Thyroid gland (tissue), 4 donors: ENCODE data around the gene INSL3. TPM values are rescaled to one million over a fixed set of nuclear protein-coding genes. Genes with fewer than 3 reads are reported as not detected.

Experiments
- DNase-seq, 2 donors: peaks; one replicate each; pipeline ENCODE4 v3.0.0-alpha.2; 2019
- H3K27ac ChIP-seq, 3 donors: fragments of 200-600 bp; sonication (generic); 1 replicate in 2 of 3; 2 replicates in 1 of 3; pipeline ENCODE4 v1.5.1; 2016 to 2019; ENCODE audit warnings: mild to moderate bottlenecking in 1 of 3, moderate library complexity in 1 of 3
- H3K27me3 ChIP-seq: fragments of 200-600 bp; sonication (generic); one replicate; pipeline ENCODE4 v1.5.1; 2019
- H3K36me3 ChIP-seq, 2 donors: fragments of 200-600 bp; sonication (generic); one replicate each; pipeline ENCODE4 v1.5.1; 2016 to 2019
- H3K4me1 ChIP-seq, 2 donors: fragments of 200-600 bp; sonication (generic); one replicate each; pipeline ENCODE4 v1.5.1; 2017 to 2019
- H3K4me3 ChIP-seq, 3 donors: fragments of 200-600 bp; sonication (generic); replicated peaks in 1 of 3; 1 replicate in 2 of 3; 2 replicates in 1 of 3; pipeline ENCODE4 v1.5.1; 2016; ENCODE audit warnings: mild to moderate bottlenecking in 1 of 3
- H3K9me3 ChIP-seq: fragments of 200-600 bp; sonication (generic); one replicate; pipeline ENCODE4 v1.5.1; 2017
- POLR2A ChIP-seq, 2 donors: fragments of 450-650 bp; IDR thresholded peaks; one replicate each; pipeline ENCODE4 v1.6.1; 2017; ENCODE audit warnings: antibody characterized with exemption in 2 of 2, mild to moderate bottlenecking in 2 of 2, moderate library complexity in 1 of 2
- WGBS, 2 donors: methylation state at CpG; one replicate each; pipeline ENCODE4 v1.1.5; 2017; 5-methylcytosine and 5-hydroxymethylcytosine counted together
- intact Hi-C: fragments of 100-400 bp; cut with DNase I; formaldehyde crosslinking; loops from one replicate; pipeline ENCODE4 v1.15.1; 2023
- total RNA-seq, 4 donors: library from RNA; depleted of rRNA; stranded (reverse); fragments of >200 nt; gene quantifications; one replicate each; pipeline ENCODE4 v1.2.3, GENCODE V29; 2016
- TF ChIP-seq, protein P1 (sequence below), 6 experiments: fragments of 200-600 bp in 3 of 6; fragments of 450-650 bp in 3 of 6; sonication (generic) in 3 of 6; IDR thresholded peaks; one replicate each; pipeline ENCODE4 v1.5.1; 2016 to 2019; ENCODE audit warnings: antibody characterized with exemption in 6 of 6, mild to moderate bottlenecking in 2 of 6, inconsistent platforms in 1 of 6, moderate library complexity in 1 of 6

INSL3 gene
- total RNA-seq, 4 donors from 2014 or later = 0.89 to 0.94 TPM; not detected in 2

DNA sequence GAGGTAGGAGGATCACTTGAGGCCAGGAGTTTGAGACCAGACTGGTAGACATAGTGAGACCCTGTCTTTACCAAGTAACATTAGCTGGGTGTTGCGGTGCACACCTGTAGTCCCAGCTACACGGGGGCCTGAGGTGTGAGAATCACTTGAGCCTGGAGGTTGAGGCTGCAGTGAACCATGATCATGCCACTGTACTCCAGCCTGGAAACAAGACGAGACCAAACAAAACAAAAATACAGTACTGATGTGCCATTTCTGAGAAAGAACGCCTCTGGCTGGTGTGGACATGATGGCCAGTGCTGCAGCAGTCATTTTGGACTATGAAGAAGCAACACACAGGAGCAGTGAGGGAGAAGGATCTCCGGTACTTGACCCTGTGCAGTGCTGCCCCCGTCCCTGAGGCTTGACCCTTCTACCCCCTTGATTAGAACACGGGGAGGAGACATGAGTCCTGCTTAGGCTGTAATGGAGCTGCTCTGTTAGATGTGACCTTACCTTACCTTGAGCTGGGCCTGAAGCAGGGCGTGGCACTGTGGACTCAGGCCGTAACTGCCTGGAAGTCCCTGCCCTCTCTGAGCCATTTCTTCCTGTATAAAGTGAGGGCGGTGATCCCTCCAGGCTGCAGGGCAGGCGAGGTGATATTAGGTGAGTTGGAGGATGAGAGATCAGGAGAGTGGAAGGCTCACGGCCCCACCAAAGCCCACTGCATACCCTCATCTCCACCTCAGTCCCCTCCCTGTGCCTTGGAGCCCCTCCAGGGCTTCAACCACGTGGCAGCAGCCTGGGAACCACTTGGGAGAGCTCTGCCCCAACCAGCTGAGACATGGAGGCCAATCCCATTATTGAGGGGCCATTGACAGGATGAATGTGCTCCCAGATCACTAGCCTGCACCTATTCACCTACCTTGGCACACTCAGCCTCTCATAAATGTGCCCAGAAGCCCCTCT is 44.3 kb upstream of the INSL3 start:
- peaks cover 51 to 69% of the 10 kb centered on the region in 2 donors for H3K4me1 ChIP-seq
- H3K27me3 ChIP-seq = no peaks in the 10 kb centered on the region
- H3K9me3 ChIP-seq = no peaks in the 10 kb centered on the region
- intact Hi-C loops = no loop called here
- peak overlapping the region in 1 of 3 donors; percentile 84 for H3K27ac ChIP-seq
- TF ChIP-seq POLR2A (IDR thresholded peaks at IDR 0.05) = no peak
- TF ChIP-seq, protein P1, sequence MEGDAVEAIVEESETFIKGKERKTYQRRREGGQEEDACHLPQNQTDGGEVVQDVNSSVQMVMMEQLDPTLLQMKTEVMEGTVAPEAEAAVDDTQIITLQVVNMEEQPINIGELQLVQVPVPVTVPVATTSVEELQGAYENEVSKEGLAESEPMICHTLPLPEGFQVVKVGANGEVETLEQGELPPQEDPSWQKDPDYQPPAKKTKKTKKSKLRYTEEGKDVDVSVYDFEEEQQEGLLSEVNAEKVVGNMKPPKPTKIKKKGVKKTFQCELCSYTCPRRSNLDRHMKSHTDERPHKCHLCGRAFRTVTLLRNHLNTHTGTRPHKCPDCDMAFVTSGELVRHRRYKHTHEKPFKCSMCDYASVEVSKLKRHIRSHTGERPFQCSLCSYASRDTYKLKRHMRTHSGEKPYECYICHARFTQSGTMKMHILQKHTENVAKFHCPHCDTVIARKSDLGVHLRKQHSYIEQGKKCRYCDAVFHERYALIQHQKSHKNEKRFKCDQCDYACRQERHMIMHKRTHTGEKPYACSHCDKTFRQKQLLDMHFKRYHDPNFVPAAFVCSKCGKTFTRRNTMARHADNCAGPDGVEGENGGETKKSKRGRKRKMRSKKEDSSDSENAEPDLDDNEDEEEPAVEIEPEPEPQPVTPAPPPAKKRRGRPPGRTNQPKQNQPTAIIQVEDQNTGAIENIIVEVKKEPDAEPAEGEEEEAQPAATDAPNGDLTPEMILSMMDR (IDR thresholded peaks at IDR 0.05) = no peak
- WGBS, 2 donors = 65 to 70% methylated on average over 11 to 13 of the region's 13 CpGs
- DNase-seq = no peak
- peaks cover 24 to 30% of the 10 kb centered on the region in 2 donors for H3K36me3 ChIP-seq
- no peak overlapping the region for H3K4me3 ChIP-seq

GRCh38 chr19:17863520-17864182 is 42.3 kb upstream of the INSL3 start:
- TF ChIP-seq, protein P1 (IDR thresholded peaks at IDR 0.05) = no peak
- no peak for TF ChIP-seq POLR2A (IDR thresholded peaks at IDR 0.05)
- no peak overlapping the region for H3K4me3 ChIP-seq
- peaks cover 54 to 70% of the 10 kb centered on the region in 2 donors for H3K4me1 ChIP-seq
- peak; percentile 88 for DNase-seq
- H3K36me3 ChIP-seq = peaks cover 24 to 30% of the 10 kb centered on the region in 2 donors
- intact Hi-C loops = loop anchor here (5.0 kb wide), 2 partner anchors 134 to 194 kb away; no protein-coding TSS in a partner anchor
- H3K27me3 ChIP-seq = no peaks in the 10 kb centered on the region
- peak overlapping the region; percentile 63 to 85 (median 84) for H3K27ac ChIP-seq
- no peaks in the 10 kb centered on the region for H3K9me3 ChIP-seq
- 35 to 48% methylated on average over 5 to 8 of the region's 8 CpGs for WGBS, 2 donors

DNA sequence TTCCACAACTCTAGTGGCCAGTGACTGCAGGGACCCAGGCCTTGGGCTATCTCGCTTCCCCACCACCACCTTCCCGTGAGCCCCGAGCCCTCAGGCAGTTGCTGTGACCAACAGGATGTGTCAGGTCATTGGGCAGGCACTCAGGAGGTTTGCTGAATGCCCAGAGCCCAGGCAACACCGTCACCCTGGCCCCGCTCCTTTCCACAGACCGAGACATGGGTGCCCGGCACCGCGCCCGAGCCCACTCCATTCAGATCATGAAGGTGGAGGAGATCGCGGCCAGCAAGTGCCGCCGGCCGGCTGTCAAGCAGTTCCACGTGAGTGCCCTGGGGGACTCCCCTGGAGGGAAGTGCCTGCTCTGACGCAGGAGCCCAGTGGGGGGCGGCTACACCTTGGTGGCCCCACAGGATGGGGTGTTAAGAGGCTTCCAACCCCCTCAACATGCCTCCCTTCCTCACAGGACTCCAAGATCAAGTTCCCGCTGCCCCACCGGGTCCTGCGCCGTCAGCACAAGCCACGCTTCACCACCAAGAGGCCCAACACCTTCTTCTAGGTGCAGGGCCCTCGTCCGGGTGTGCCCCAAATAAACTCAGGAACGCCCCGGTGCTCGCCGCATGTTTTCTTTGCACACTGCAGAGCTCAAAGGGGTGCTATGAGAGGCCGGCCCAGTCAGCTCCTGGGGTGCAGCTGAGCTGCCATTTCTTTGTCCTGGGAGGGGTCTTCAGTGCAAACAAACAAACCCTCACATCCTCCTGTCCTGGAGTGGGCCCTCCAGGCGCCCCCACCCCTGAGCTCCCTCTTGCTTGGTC is 41.6 kb upstream of the INSL3 start:
- Histone ChIP-seq H3K27me3 (no peaks in the 10 kb centered on the region), H3K9me3 (no peaks in the 10 kb centered on the region), H3K4me3 (no peak overlapping the region), H3K27ac (peak overlapping the region; percentile 63 to 85 (median 84)), H3K4me1 (peaks cover 54 to 70% of the 10 kb centered on the region in 2 donors), H3K36me3 (peaks cover 24 to 30% of the 10 kb centered on the region in 2 donors)
- 30 to 43% methylated on average over 12 to 26 of the region's 31 CpGs for WGBS, 2 donors
- no peak for TF ChIP-seq POLR2A (IDR thresholded peaks at IDR 0.05)
- TF ChIP-seq, protein P1 (IDR thresholded peaks at IDR 0.05) = no peak
- DNase-seq = peak; percentile 83 to 94
- intact Hi-C loops = loop anchor here (5.0 kb wide), 2 partner anchors 134 to 194 kb away; no protein-coding TSS in a partner anchor

GRCh38 chr19:17861542-17862402 is 40.5 kb upstream of the INSL3 start:
- DNase-seq = no peak
- WGBS, 2 donors = 78 to 86% methylated on average over 15 to 22 of the region's 23 CpGs
- peaks cover 24 to 30% of the 10 kb centered on the region in 2 donors for H3K36me3 ChIP-seq
- peaks cover 48 to 61% of the 10 kb centered on the region in 2 donors for H3K4me1 ChIP-seq
- H3K9me3 ChIP-seq = no peaks in the 10 kb centered on the region
- TF ChIP-seq POLR2A (IDR thresholded peaks at IDR 0.05) = no peak
- TF ChIP-seq, protein P1 (IDR thresholded peaks at IDR 0.05) = no peak
- intact Hi-C loops = loop anchor here (5.0 kb wide), 2 partner anchors 136 to 196 kb away; no protein-coding TSS in a partner anchor
- no peak overlapping the region for H3K4me3 ChIP-seq
- peak overlapping the region; percentile 63 to 85 (median 84) for H3K27ac ChIP-seq
- no peaks in the 10 kb centered on the region for H3K27me3 ChIP-seq
